Chondrocyte (in vitro differentiated cells): ENCODE measurements around the gene POLR1E. TPM values are rescaled to one million over a fixed set of nuclear protein-coding genes. Genes with fewer than 3 reads are reported as not detected.
"Not testable (repeated sequence)": the region's sequence is repeated elsewhere in the genome, so short reads cannot be mapped to it uniquely, and the experiment has no call there.

Experiments
- DNase-seq: peaks from one replicate; pipeline ENCODE4 v3.0.0; 2021; ENCODE audit warnings: mixed read lengths, low spot score
- H3K27ac Mint-ChIP-seq: one replicate; pipeline ENCODE4 v1.8.0; 2021; ENCODE audit warnings: mild to moderate bottlenecking, moderate library complexity, mixed read lengths; ENCODE audit not compliant: unreplicated experiment
- H3K27me3 Mint-ChIP-seq: 2 replicates; pipeline ENCODE4 v1.8.0; 2021; ENCODE audit warnings: low read depth, mixed read lengths
- H3K36me3 Mint-ChIP-seq: 2 replicates; pipeline ENCODE4 v1.8.0; 2021; ENCODE audit warnings: low read depth, mixed read lengths
- H3K4me1 Mint-ChIP-seq: 2 replicates; pipeline ENCODE4 v1.8.0; 2021; ENCODE audit warnings: low read depth, mild to moderate bottlenecking, mixed read lengths
- H3K4me3 Mint-ChIP-seq: one replicate; pipeline ENCODE4 v1.8.0; 2021; ENCODE audit warnings: mild to moderate bottlenecking, moderate library complexity, mixed read lengths; ENCODE audit not compliant: unreplicated experiment
- H3K9me3 Mint-ChIP-seq: 2 replicates; pipeline ENCODE4 v1.8.0; 2021; ENCODE audit warnings: low read depth, mixed read lengths
- CTCF ChIP-seq: fragments of 200-600 bp; sonication (generic); IDR thresholded peaks from 2 replicates; pipeline ENCODE4 v1.5.0; 2021; ENCODE audit warnings: antibody characterized with exemption, mild to moderate bottlenecking, moderate library complexity
- total RNA-seq: library from RNA; stranded (reverse); gene quantifications from 3 replicates; pipeline ENCODE4 v1.2.1, GENCODE V29; 2021

The POLR1E gene
- total RNA-seq, 1 donor from 2014 or later, result 12.7 TPM

GRCh38 chr9:37464006-37464405 is 21.7 kb upstream of the POLR1E start:
- DNase-seq, result no peak
- peak overlapping the region; percentile 99 for H3K27ac Mint-ChIP-seq
- no peaks in the 10 kb centered on the region for H3K27me3 Mint-ChIP-seq
- peaks cover 36% of the 10 kb centered on the region for H3K4me1 Mint-ChIP-seq
- TF ChIP-seq CTCF, result no peak
- no peaks in the 10 kb centered on the region for H3K36me3 Mint-ChIP-seq
- H3K9me3 Mint-ChIP-seq, result no peaks in the 10 kb centered on the region
- peak overlapping the region; percentile 94 for H3K4me3 Mint-ChIP-seq

GRCh38 chr9:37464426-37465248 is 21.1 kb upstream of the POLR1E start:
- peaks cover 36% of the 10 kb centered on the region for H3K4me1 Mint-ChIP-seq
- no peaks in the 10 kb centered on the region for H3K9me3 Mint-ChIP-seq
- peak overlapping the region; percentile 94 for H3K4me3 Mint-ChIP-seq
- H3K27ac Mint-ChIP-seq, result peak overlapping the region; percentile 99
- DNase-seq, result no peak
- no peaks in the 10 kb centered on the region for H3K27me3 Mint-ChIP-seq
- no peaks in the 10 kb centered on the region for H3K36me3 Mint-ChIP-seq
- no peak for TF ChIP-seq CTCF

- Mint-ChIP-seq H3K27ac (peak within 1 kb of the TSS; percentile 99), H3K27me3 (no peaks in the 10 kb centered on the region), H3K4me3 (peak within 1 kb of the TSS; percentile 94), H3K4me1 (peaks cover 36% of the 10 kb centered on the region), H3K36me3 (no peaks in the 10 kb centered on the region), H3K9me3 (no peaks in the 10 kb centered on the region)
- DNase-seq, result peak; percentile 100
- no peak for TF ChIP-seq CTCF
Measured at GRCh38 chr9:37465249-37466036, 20.3 kb upstream of the POLR1E start, which contains the start of gene ZBTB5. TSS of gene ZBTB5 (minus strand) at chr9:37465450. CDS start at chr9:37442551, 22,899 bp downstream.

GRCh38 chr9:37466037-37466709 is 19.6 kb upstream of the POLR1E start:
- DNase-seq, result no peak
- peak; percentile 23 for TF ChIP-seq CTCF
- H3K27me3 Mint-ChIP-seq, result no peaks in the 10 kb centered on the region
- peaks cover 34% of the 10 kb centered on the region for H3K4me1 Mint-ChIP-seq
- peak overlapping the region; percentile 94 for H3K4me3 Mint-ChIP-seq
- H3K27ac Mint-ChIP-seq, result peak overlapping the region; percentile 99
- H3K36me3 Mint-ChIP-seq, result no peaks in the 10 kb centered on the region
- no peaks in the 10 kb centered on the region for H3K9me3 Mint-ChIP-seq

- H3K4me1 Mint-ChIP-seq, result peaks cover 38% of the 10 kb centered on the region
- DNase-seq, H3K27me3 Mint-ChIP-seq, H3K4me3 Mint-ChIP-seq, H3K9me3 Mint-ChIP-seq, H3K27ac Mint-ChIP-seq, H3K36me3 Mint-ChIP-seq: not testable (repeated sequence)
Measured at GRCh38 chr9:37467530-37467929, 18.2 kb upstream of the POLR1E start.
